Adipocyte (in vitro differentiated cells): Measurements from ENCODE around the gene LCMT1.

Source experiments
- DNase-seq: peaks from one replicate; pipeline ENCODE4 v3.0.0-alpha.2; 2015; ENCODE audit warnings: low read depth
- H3K27me3 ChIP-seq: replicated peaks from 2 replicates; pipeline ENCODE4 v1.7.0; 2013; ENCODE audit warnings: mild to moderate bottlenecking, low read length, moderate library complexity; ENCODE audit not compliant: control insufficient read depth, insufficient read depth
- H3K36me3 ChIP-seq: 2 replicates; pipeline ENCODE4 v1.7.0; 2013; ENCODE audit warnings: low read length, mild to moderate bottlenecking, moderate library complexity; ENCODE audit not compliant: control insufficient read depth, insufficient read depth, severe bottlenecking
- H3K4me1 ChIP-seq: 2 replicates; pipeline ENCODE4 v1.7.0; 2013; ENCODE audit warnings: mild to moderate bottlenecking, low read length, moderate library complexity; ENCODE audit not compliant: control insufficient read depth, insufficient read depth
- H3K4me3 ChIP-seq: 2 replicates; pipeline ENCODE4 v1.7.0; 2013; ENCODE audit warnings: mild to moderate bottlenecking, low read length, moderate library complexity
- H3K9ac ChIP-seq: 2 replicates; pipeline ENCODE4 v1.7.0; 2013; ENCODE audit warnings: mild to moderate bottlenecking, low read length, moderate library complexity
- H3K9me3 ChIP-seq: 2 replicates; pipeline ENCODE4 v1.7.0; 2013; ENCODE audit warnings: mild to moderate bottlenecking, low read length, moderate library complexity; ENCODE audit not compliant: control insufficient read depth

LCMT1 gene

DNA sequence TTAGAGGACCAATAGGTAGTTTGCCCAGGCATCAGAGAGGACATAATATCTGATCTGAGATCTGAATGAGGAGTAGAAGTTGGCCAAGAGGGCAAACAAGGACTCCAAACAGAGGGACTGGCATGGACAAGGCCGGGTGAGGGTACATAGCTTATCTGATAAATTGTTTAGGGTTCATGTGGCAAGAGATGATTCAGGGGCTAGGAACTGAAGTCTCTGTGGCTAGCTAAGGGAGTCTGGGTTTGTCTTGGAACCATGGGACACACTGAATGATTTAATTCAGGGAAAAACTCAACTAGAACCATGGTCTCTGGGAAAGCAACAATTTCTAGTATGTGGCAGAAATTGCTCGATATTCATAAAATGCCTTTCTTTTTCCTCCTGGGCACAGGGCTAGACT, 101.1 kb downstream of the LCMT1 start:
- Histone ChIP-seq H3K4me3 (no peak overlapping the region), H3K27me3 (peaks cover 9% of the 10 kb centered on the region), H3K9ac (no peak overlapping the region), H3K36me3 (no peaks in the 10 kb centered on the region), H3K9me3 (no peaks in the 10 kb centered on the region), H3K4me1 (no peaks in the 10 kb centered on the region)
- DNase-seq, result no peak

DNA sequence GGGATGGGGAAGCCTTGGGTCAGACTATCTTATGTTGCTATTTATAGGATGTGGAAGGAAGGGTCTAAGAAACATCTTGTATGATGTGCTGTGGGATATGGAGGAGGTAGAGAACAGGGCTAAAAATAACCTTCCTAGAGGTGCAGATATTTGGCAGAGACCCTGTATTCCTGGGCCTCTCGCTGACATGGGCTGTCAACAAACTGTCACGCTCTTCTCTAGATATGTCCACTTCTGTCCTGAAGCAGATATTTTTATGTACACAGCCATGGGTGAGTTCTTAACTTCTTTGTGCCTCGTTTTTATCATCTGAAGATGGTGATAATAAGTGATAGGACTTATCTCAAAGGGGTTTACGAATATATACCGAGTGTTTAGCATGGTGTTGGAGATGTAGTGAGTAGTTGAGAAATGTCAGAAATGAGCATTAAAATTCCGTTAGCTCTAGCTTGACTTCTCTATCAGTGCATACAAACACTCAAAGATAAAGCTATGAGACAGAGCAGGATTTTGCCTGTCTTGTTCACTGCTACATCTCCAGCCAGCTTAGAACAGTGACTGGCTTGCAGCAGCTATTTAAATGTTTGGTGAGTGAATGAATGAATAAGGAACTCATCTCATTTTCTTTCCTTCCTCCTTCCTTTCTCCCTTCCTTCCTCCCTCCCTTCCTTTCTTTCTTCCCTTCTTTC, 102.3 kb downstream of the LCMT1 start:
- peaks cover 14% of the 10 kb centered on the region for H3K27me3 ChIP-seq
- no peak overlapping the region for H3K4me3 ChIP-seq
- H3K36me3 ChIP-seq, result no peaks in the 10 kb centered on the region
- no peaks in the 10 kb centered on the region for H3K4me1 ChIP-seq
- no peaks in the 10 kb centered on the region for H3K9me3 ChIP-seq
- no peak overlapping the region for H3K9ac ChIP-seq
- DNase-seq, result no peak

DNA sequence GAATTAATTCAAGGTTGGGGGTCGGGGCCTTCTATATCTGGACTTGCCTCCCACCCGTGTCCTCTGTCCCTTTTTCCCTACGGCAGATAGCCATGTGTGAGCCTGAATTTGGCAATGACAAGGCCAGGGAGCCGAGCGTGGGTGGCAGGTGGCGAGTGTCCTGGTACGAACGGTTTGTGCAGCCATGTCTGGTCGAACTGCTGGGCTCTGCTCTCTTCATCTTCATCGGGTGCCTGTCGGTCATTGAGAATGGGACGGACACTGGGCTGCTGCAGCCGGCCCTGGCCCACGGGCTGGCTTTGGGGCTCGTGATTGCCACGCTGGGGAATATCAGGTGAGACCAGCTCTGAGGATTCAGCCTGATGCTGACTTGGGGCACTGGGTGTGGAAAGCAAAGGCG, 105.6 kb downstream of the LCMT1 start:
- Histone ChIP-seq H3K27me3 (peaks cover 14% of the 10 kb centered on the region), H3K9ac (no peak overlapping the region), H3K36me3 (no peaks in the 10 kb centered on the region), H3K4me1 (no peaks in the 10 kb centered on the region), H3K9me3 (no peaks in the 10 kb centered on the region), H3K4me3 (no peak overlapping the region)
- no peak for DNase-seq

DNA sequence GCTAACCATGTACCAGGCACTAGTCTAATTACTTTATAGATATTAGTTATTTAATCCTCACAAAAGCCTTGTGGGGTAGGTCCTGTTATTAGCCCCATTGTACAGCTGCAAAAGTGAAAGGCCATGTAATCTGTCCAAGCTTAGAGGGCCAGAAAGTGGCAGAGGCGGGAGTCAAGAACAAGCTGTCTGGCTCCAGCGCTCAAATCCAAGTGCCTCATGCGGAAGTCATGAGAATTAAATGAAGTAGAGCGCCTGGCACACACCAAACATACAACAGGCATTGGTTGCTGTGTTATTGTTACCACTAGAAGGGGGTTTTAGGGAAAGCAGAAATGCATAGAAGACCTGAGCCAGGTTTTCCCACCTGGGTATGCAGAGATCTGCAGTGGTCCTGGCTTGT, 106.4 kb downstream of the LCMT1 start:
- Histone ChIP-seq H3K9me3 (no peaks in the 10 kb centered on the region), H3K4me1 (no peaks in the 10 kb centered on the region), H3K9ac (no peak overlapping the region), H3K27me3 (peaks cover 14% of the 10 kb centered on the region), H3K36me3 (no peaks in the 10 kb centered on the region), H3K4me3 (no peak overlapping the region)
- DNase-seq, result no peak

DNA sequence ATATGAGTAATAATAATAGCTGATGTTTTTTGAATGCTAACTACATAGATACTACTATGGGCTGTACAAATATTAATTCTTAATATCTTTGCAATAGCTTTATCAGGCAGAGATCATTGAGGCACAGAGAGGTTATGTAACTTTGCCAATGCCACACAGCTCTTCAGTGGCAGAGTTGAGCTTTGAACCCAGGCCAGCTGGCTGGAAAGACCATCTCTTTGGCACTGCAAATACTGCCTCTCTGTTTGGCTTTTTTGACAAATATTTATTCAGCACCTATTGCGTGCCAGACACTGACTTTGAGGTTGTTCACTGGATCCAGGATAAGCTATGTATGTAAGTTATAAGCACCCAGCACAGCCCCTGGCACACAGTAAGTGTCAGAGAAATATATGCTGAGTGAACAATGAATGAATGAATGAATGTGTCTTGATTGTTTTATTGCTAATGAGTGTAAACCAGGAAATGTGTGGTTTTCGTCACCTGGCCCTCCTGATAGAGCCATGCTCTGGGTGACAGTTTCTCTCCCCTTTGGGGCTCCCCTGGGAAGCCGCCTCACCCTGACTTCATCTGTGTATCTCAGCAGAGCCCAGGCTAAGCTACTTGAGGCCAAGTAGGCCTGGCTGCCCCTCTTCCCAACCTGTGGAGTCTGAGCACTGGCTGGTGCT, 107.7 kb downstream of the LCMT1 start:
- DNase-seq, result no peak
- no peak overlapping the region for H3K9ac ChIP-seq
- H3K4me1 ChIP-seq, result no peaks in the 10 kb centered on the region
- no peak overlapping the region for H3K4me3 ChIP-seq
- no peaks in the 10 kb centered on the region for H3K9me3 ChIP-seq
- peaks cover 14% of the 10 kb centered on the region for H3K27me3 ChIP-seq
- no peaks in the 10 kb centered on the region for H3K36me3 ChIP-seq

DNA sequence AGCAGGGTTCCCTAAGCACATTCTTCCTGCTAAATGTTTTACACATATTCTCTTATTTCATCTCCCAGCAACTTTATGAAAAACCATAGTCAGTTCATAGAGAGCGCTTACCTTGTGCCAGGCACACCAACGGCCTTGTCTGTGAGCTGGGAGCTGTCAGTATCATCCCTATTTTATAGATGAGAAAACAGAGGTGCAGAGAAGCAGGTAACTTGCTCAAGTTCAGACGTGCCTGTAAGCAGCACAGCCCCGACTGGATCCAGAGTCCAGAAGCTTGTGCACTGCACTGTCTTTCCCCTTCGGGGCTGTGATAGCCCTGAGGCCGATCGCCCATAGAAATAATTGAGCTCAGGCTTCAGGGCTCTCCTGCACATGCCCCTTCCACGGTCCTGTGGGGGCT, 111.4 kb downstream of the LCMT1 start:
- H3K4me1 ChIP-seq, result no peaks in the 10 kb centered on the region
- H3K4me3 ChIP-seq, result no peak overlapping the region
- no peak overlapping the region for H3K9ac ChIP-seq
- no peak for DNase-seq
- H3K36me3 ChIP-seq, result no peaks in the 10 kb centered on the region
- peaks cover 4% of the 10 kb centered on the region for H3K27me3 ChIP-seq
- no peaks in the 10 kb centered on the region for H3K9me3 ChIP-seq

DNA sequence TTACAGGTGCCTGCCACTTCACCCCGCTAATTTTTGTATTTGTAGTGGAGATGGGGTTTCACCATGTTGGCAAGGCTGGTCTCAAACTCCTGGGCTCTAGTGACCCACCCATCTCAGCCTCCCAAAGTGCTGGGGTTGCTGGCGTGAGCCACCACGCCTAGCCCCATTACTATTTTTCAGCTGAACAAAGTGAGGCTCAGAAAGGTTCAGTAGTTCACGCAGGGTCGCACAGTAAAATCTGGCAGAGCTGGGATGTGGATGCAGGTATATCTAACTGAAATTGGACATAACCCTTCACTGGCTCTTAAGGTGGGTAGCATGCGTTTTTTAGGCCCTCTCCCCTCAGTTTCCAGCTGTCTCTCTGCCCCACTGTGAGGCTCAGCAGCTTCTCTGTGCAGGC, 112.4 kb downstream of the LCMT1 start:
- Histone ChIP-seq H3K27me3 (no peaks in the 10 kb centered on the region), H3K4me3 (no peak overlapping the region), H3K36me3 (no peaks in the 10 kb centered on the region), H3K9ac (no peak overlapping the region), H3K4me1 (no peaks in the 10 kb centered on the region), H3K9me3 (no peaks in the 10 kb centered on the region)
- DNase-seq, result no peak

DNA sequence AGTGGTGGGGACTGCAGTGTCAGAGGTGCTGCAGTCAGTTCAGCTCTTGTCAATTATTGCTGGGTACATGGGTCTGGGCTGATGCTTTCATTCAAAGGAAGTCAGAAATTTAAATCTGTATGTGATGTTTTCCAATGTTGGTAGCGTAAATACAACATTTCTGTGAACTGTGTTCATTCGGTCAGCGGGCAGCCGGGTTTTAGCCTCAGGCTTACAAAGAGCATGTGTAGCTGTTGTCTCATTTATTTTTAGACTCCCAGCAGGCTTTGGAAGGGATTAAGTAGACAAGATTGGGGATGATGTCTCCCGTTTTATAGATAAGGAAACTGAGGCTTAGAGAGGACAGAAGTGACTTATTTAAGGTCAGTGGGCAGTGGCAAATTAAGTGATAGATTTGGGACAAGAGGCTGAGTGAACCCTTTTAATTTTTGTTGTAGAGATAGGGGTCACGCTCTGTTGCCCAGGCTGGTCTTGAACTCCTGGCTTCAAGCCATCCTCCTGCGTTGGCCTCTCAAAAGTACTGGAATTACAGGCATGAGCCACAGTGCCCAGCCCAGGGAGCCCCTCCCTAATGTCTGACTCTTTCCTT, 113.3 kb downstream of the LCMT1 start:
- H3K9ac ChIP-seq, result no peak overlapping the region
- no peaks in the 10 kb centered on the region for H3K4me1 ChIP-seq
- DNase-seq, result no peak
- H3K4me3 ChIP-seq, result no peak overlapping the region
- no peaks in the 10 kb centered on the region for H3K9me3 ChIP-seq
- no peaks in the 10 kb centered on the region for H3K36me3 ChIP-seq
- H3K27me3 ChIP-seq, result no peaks in the 10 kb centered on the region
